Bronchial smooth muscle cell (primary cell): ENCODE data around the gene ALK. TPM values are rescaled to one million over a fixed set of nuclear protein-coding genes. Genes with fewer than 3 reads are reported as not detected.

Experiments
- total RNA-seq: library from RNA; depleted of rRNA; stranded (reverse); fragments of >200 nt; gene quantifications from 2 replicates; pipeline ENCODE4 v1.2.1, GENCODE V29; 2014

The ALK gene
- under 0.01 and 0.16 TPM in 2 replicates for total RNA-seq

GRCh38 chr2:29921560-29921915, at the start of gene ALK:
TSS of gene ALK (minus strand) at chr2:29921586. CDS start at chr2:29920659, 927 bp downstream.

Other genes with a start within 250 kb of the ALK start
- gene YPEL5, start 225.4 kb upstream of the ALK start, total RNA-seq: 130 and 250 TPM in 2 replicates